ENCODE data around the gene TCERG1L.

TCERG1L gene

DNA sequence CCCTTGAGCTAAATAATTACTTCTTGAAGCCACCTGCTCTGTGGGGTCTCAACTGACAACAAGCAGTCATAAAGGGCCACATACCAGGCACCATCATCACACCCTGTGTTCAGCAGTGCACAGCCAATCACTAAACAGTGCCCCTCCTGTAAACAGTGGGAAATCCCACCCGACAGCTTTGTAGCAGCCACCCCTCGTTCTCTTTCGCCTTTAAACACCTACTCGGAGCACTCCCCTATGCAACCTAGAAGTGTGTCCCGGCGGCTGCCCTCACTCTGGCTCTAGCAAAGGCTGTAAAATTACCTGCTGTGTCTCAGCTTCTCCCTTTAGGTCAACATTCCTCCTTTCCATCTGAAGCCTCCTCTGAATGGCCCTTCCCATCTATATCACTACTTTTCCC, 111.9 kb downstream of the TCERG1L start:
- peaks cover 22 to 99% (median 86%) of the 10 kb centered on the region in 10 experiments for H3K4me1 ChIP-seq
- no peaks in the 10 kb centered on the region for H4K20me1 ChIP-seq
- H3K4me3 ChIP-seq, result no peak overlapping the region
- peak overlapping the region in 9 of 11 experiments; percentile 21 to 94 (median 81); a peak in 17 of 22 replicates for H3K4me2 ChIP-seq
- H3K27me3 ChIP-seq, result peaks cover 0 to 41% (median 0%) of the 10 kb centered on the region in 11 experiments; a peak in 9 of 22 replicates
- peaks cover 0 to 6% (median 0%) of the 10 kb centered on the region in 11 experiments; a peak in 3 of 22 replicates for H3K9me3 ChIP-seq (replicated peaks in 1 of 11)
- peak overlapping the region in 1 of 11 experiments; percentile 32; a peak in 1 of 22 replicates for H3K9ac ChIP-seq
- peak overlapping the region in 1 of 11 experiments; percentile 77; a peak in 3 of 22 replicates for H3K27ac ChIP-seq
- H3K36me3 ChIP-seq, result peaks cover 0 to 19% (median 0%) of the 10 kb centered on the region in 11 experiments; a peak in 5 of 22 replicates
- no peak for TF ChIP-seq Cebpa-rat (IDR thresholded peaks at IDR 0.05)

DNA sequence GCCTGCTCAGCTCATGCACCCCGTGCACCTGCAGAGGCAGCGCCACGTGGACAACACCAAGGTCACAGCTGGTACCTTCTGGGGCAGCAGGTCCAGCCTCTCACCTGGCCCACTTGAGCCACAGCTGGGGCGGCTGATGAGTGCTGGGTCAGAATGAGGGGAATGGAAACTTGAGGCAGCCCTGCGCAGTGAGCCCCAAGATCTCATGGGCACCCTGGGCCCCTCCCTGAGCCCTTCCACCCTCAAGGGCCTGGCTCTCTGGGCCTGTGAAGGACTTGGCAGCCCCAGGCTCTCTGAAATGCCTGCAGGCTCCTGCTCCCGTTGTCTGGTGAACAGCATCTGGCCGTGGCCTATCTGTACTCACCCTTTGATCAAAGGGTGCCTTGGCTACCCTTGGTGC, 112.7 kb downstream of the TCERG1L start:
- peaks cover 0 to 39% (median 0%) of the 10 kb centered on the region in 11 experiments; a peak in 9 of 22 replicates for H3K27me3 ChIP-seq
- no peak for TF ChIP-seq Cebpa-rat (IDR thresholded peaks at IDR 0.05)
- peak overlapping the region in 2 of 11 experiments; percentile 25 to 77; a peak in 2 of 22 replicates for H3K27ac ChIP-seq
- H3K36me3 ChIP-seq, result peaks cover 0 to 24% (median 0%) of the 10 kb centered on the region in 11 experiments; a peak in 6 of 22 replicates
- no peaks in the 10 kb centered on the region for H4K20me1 ChIP-seq
- H3K9ac ChIP-seq, result peak overlapping the region in 1 of 11 experiments; percentile 32; a peak in 1 of 22 replicates
- H3K4me1 ChIP-seq, result peaks cover 20 to 91% (median 78%) of the 10 kb centered on the region in 10 experiments
- H3K9me3 ChIP-seq (replicated peaks in 1 of 11), result peaks cover 0 to 10% (median 4%) of the 10 kb centered on the region in 11 experiments; a peak in 13 of 22 replicates
- peak overlapping the region in 8 of 11 experiments; percentile 57 to 94 (median 82); a peak in 15 of 22 replicates for H3K4me2 ChIP-seq
- H3K4me3 ChIP-seq, result no peak overlapping the region

DNA sequence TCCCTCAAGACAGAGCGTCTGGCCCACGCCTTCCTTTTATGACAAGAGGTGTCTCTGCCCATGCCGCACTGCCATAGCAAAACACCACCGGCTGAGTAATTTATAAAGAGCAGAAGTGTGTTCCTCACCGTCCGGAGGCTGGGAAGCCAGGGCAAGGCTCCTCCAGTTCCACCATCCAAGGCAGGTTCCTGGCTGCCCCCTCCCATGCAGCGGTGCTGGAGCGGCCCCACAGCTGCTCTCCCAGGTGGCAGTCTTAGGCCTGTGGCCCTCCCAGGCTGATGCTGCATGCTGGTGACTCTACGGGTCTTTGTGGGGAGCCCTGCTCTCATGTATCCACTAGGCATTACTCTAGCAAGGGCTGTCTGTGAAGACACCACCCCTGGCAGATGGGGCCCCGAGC, 113.1 kb downstream of the TCERG1L start:
- no peak overlapping the region for H3K4me3 ChIP-seq
- no peak for TF ChIP-seq Cebpa-rat (IDR thresholded peaks at IDR 0.05)
- peaks cover 16 to 86% (median 73%) of the 10 kb centered on the region in 10 experiments for H3K4me1 ChIP-seq
- H3K4me2 ChIP-seq, result peak overlapping the region in 8 of 11 experiments; percentile 57 to 94 (median 82); a peak in 14 of 22 replicates
- peak overlapping the region in 2 of 11 experiments; percentile 25 to 77; a peak in 2 of 22 replicates for H3K27ac ChIP-seq
- H3K27me3 ChIP-seq, result peaks cover 0 to 35% (median 0%) of the 10 kb centered on the region in 11 experiments; a peak in 9 of 22 replicates
- no peak overlapping the region for H3K9ac ChIP-seq
- H3K9me3 ChIP-seq (replicated peaks in 1 of 11), result peaks cover 0 to 15% (median 8%) of the 10 kb centered on the region in 11 experiments; a peak in 13 of 22 replicates
- H4K20me1 ChIP-seq, result no peaks in the 10 kb centered on the region
- peaks cover 0 to 29% (median 0%) of the 10 kb centered on the region in 11 experiments; a peak in 6 of 22 replicates for H3K36me3 ChIP-seq

DNA sequence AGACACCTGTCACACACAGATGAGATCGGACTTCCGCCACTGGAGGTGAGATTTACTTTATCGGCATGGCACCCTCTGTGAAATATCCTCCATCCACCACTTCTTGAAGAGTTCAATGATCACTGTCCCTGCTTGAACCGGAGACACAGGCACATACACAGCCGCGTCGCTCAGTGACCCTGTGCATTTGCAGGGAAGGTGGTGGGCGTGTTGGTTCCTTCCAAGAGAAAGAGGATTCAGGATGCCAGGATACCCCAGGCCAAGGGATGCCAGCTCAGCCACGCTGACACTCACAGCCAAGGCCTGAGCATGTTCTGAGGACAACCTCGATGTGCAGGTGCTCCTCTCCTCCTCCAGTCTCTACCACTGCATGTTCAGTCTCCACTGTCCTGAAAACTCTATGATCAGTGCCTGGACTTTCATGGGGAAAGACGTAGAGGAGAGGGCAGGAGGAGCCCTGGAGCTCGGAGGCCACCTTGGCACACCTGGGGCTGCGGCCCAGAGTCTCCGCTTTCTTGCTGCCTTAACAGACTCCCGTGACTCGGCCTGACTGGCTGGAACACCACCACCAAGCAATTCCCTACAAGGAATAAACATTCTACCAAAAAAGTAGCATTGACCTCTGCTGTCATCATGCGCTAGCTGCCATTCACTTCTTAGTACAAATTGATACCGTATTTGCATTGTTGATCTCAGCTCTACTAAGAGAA, 115.2 kb downstream of the TCERG1L start:
- Histone ChIP-seq H3K9me3 (replicated peaks in 1 of 11) (peaks cover 6 to 34% (median 29%) of the 10 kb centered on the region in 11 experiments; a peak in 20 of 22 replicates), H3K4me1 (peaks cover 0 to 68% (median 52%) of the 10 kb centered on the region in 10 experiments; a peak in 15 of 20 replicates), H3K27me3 (peaks cover 0 to 14% (median 0%) of the 10 kb centered on the region in 11 experiments; a peak in 2 of 22 replicates), H3K27ac (no peak overlapping the region), H4K20me1 (no peaks in the 10 kb centered on the region), H3K36me3 (peaks cover 0 to 44% (median 0%) of the 10 kb centered on the region in 11 experiments; a peak in 6 of 22 replicates), H3K4me2 (peak overlapping the region in 3 of 11 experiments; percentile 38 to 93 (median 45); a peak in 7 of 22 replicates), H3K9ac (no peak overlapping the region), H3K4me3 (no peak overlapping the region)
- no peak for TF ChIP-seq Cebpa-rat (IDR thresholded peaks at IDR 0.05)

DNA sequence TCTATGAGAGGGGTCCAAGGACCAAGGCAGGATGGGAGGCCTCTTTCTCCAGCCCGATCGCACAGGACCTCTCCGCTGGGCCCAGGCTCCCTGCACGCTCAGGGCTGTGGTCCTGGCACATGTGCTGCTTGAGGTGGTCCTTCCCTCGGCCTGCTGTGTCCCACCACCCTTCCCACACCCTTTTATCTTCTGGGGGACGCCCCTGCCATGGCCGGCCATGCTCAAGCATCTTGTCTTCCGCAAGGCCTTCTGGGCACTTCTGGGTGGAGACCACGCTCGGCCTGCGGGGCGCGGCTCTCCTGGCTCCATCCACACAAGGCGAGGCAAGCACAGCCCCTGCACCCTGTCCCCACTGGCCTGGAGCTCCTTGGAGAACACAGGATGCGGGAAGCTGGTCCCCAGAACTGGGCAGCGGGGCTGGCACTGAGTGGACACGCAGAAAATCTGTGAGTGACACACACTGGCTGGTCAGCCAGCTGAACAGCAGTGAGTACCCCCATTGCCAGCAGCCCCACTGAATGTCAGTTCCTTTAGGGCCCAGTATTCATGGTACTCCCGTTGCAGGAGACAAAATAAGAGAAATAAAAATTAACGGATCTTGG, 115.9 kb downstream of the TCERG1L start:
- Histone ChIP-seq H3K9me3 (replicated peaks in 1 of 11) (peaks cover 6 to 36% (median 31%) of the 10 kb centered on the region in 11 experiments; a peak in 20 of 22 replicates), H3K27me3 (peaks cover 0 to 9% (median 0%) of the 10 kb centered on the region in 11 experiments; a peak in 1 of 22 replicates), H3K4me2 (peak overlapping the region in 5 of 11 experiments; percentile 10 to 45 (median 26); a peak in 8 of 22 replicates), H3K4me1 (peaks cover 2 to 64% (median 47%) of the 10 kb centered on the region in 10 experiments; a peak in 19 of 20 replicates), H3K27ac (no peak overlapping the region), H3K4me3 (no peak overlapping the region), H3K36me3 (peaks cover 0 to 38% (median 0%) of the 10 kb centered on the region in 11 experiments; a peak in 6 of 22 replicates), H3K9ac (no peak overlapping the region), H4K20me1 (no peaks in the 10 kb centered on the region)
- no peak for TF ChIP-seq Cebpa-rat (IDR thresholded peaks at IDR 0.05)

DNA sequence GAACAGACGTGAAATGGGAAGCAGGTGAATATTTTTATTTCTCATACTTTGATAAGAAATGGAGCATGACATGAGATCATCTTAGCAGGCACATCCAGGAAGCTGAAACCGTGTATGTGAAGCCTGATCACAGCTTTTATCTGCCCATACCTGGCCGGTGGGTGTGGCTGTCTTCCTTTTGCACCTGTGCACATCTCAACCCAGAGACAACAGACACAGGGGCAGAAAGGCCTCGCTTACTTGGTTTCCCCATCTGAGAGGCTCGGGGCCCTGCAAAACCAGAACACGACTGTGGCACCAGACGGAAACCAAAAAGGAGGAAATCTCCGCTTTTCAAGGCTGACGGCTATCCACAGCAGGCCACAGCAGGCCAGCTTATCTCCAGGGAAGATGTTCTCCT, 116.4 kb downstream of the TCERG1L start:
- TF ChIP-seq Cebpa-rat (IDR thresholded peaks at IDR 0.05), result no peak
- no peak overlapping the region for H3K4me3 ChIP-seq
- H3K9me3 ChIP-seq (replicated peaks in 1 of 11), result peaks cover 6 to 36% (median 31%) of the 10 kb centered on the region in 11 experiments; a peak in 20 of 22 replicates
- H3K27ac ChIP-seq, result no peak overlapping the region
- peaks cover 0 to 37% (median 0%) of the 10 kb centered on the region in 11 experiments; a peak in 6 of 22 replicates for H3K36me3 ChIP-seq
- no peaks in the 10 kb centered on the region for H4K20me1 ChIP-seq
- peaks cover 8 to 64% (median 47%) of the 10 kb centered on the region in 10 experiments for H3K4me1 ChIP-seq
- peak overlapping the region in 5 of 11 experiments; percentile 10 to 41 (median 26); a peak in 8 of 22 replicates for H3K4me2 ChIP-seq
- H3K27me3 ChIP-seq, result peaks cover 0 to 7% (median 0%) of the 10 kb centered on the region in 11 experiments; a peak in 1 of 22 replicates
- H3K9ac ChIP-seq, result no peak overlapping the region

DNA sequence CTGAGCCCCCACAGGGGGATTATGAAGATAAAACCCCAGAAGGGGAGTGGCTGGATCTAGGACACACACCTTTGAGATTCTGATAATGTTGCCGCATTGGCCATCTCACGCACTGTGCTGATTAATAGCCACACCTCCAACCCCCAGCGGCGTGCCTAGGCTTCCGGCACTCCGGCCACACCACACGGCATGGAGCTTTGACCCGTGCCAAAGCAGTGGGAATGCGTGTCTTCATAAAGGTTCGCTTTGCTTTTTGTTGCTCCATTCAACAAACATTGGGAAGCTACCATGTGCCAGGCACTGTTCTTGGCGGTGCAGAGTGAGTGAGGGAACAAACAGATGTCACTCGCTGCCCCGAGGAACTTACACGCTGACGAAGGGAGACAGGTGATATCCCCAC, 117.6 kb downstream of the TCERG1L start:
- peaks cover 19 to 55% (median 37%) of the 10 kb centered on the region in 10 experiments; a peak in 19 of 20 replicates for H3K4me1 ChIP-seq
- H3K27me3 ChIP-seq, result no peaks in the 10 kb centered on the region
- H3K4me2 ChIP-seq, result no peak overlapping the region
- no peak overlapping the region for H3K27ac ChIP-seq
- H3K9me3 ChIP-seq (replicated peaks in 1 of 11), result peaks cover 6 to 42% (median 34%) of the 10 kb centered on the region in 11 experiments; a peak in 20 of 22 replicates
- H3K36me3 ChIP-seq, result peaks cover 0 to 37% (median 0%) of the 10 kb centered on the region in 11 experiments; a peak in 6 of 22 replicates
- H4K20me1 ChIP-seq, result no peaks in the 10 kb centered on the region
- TF ChIP-seq Cebpa-rat (IDR thresholded peaks at IDR 0.05), result no peak
- no peak overlapping the region for H3K9ac ChIP-seq
- no peak overlapping the region for H3K4me3 ChIP-seq

DNA sequence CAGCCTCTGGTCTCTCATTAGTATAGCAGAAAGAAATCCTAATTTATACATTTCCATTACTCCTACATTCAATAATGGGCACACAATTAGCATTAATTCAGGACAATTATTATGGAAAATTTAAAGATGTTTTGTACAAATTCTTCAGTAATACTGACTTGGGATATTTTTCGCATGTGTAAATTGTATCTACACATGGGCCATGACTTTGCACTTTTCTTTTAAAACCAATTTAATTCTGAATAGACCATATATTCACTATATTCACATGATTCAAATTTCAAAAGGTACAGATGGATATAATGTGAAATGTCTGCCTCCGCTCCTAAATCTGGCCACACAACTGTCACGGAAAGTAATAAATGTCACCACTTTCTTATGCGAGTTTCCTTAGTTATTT, 123.0 kb downstream of the TCERG1L start:
- peaks cover 0 to 26% (median 2%) of the 10 kb centered on the region in 11 experiments; a peak in 6 of 22 replicates for H3K36me3 ChIP-seq
- H4K20me1 ChIP-seq, result no peaks in the 10 kb centered on the region
- TF ChIP-seq Cebpa-rat (IDR thresholded peaks at IDR 0.05), result no peak
- H3K9me3 ChIP-seq (replicated peaks in 1 of 11), result peaks cover 6 to 43% (median 30%) of the 10 kb centered on the region in 11 experiments; a peak in 20 of 22 replicates
- no peak overlapping the region for H3K4me2 ChIP-seq
- no peak overlapping the region for H3K9ac ChIP-seq
- H3K27me3 ChIP-seq, result no peaks in the 10 kb centered on the region
- no peak overlapping the region for H3K27ac ChIP-seq
- H3K4me3 ChIP-seq, result no peak overlapping the region
- H3K4me1 ChIP-seq, result peaks cover 8 to 35% (median 23%) of the 10 kb centered on the region in 10 experiments; a peak in 17 of 20 replicates

Data from BLaER1 treated with 17β-estradiol and CSF1 and Interleukin-3, amounts not matched to agents 10 nM and 100 nM (cell line).